Kidney (tissue), 14 donors: Measurements from ENCODE around the gene UNC13C. TPM values are rescaled to one million over a fixed set of nuclear protein-coding genes. Genes with fewer than 3 reads are reported as not detected.
A peak's percentile ranks its signal among the peaks of the same experiment; 100 is the strongest.

Source experiments
- DNase-seq, 5 donors: peaks; one replicate each; pipeline ENCODE4 v3.0.0-alpha.2; 2013 to 2020
- FAIRE-seq: peaks from 2 replicates; lab custom pipeline; 2012; peaks lifted over from hg19 to GRCh38; lab: Jason Lieb, UNC
- H3K27ac ChIP-seq, 2 donors: one replicate each; pipeline ENCODE4 v1.7.0; 2013; ENCODE audit warnings: low read depth in 2 of 2, low read length in 2 of 2, inconsistent platforms in 1 of 2
- H3K27me3 ChIP-seq: one replicate; pipeline ENCODE4 v1.7.1; 2013; ENCODE audit warnings: low read length, inconsistent platforms; ENCODE audit not compliant: control insufficient read depth, insufficient read depth
- H3K36me3 ChIP-seq, 3 donors: one replicate each; pipeline versions ENCODE4 v1.7.0 to v1.7.1; 2013; ENCODE audit warnings: low read length in 3 of 3, control low read depth in 1 of 3, inconsistent platforms in 1 of 3; ENCODE audit not compliant: insufficient read depth in 3 of 3, control insufficient read depth in 2 of 3
- H3K4me1 ChIP-seq, 3 donors: one replicate each; pipeline versions ENCODE4 v1.7.0 to v1.7.1; 2013; ENCODE audit warnings: low read length in 3 of 3, inconsistent platforms in 1 of 3, low read depth in 1 of 3; ENCODE audit not compliant: control insufficient read depth in 2 of 3, insufficient read depth in 2 of 3
- H3K4me3 ChIP-seq, 3 donors: one replicate each; pipeline versions ENCODE4 v1.7.0 to v1.8.1; 2013; ENCODE audit warnings: low read length in 3 of 3, control low read depth in 1 of 3, inconsistent platforms in 1 of 3
- H3K9ac ChIP-seq, 3 donors: one replicate each; pipeline versions ENCODE4 v1.7.0 to v1.7.1; 2013; ENCODE audit warnings: low read length in 3 of 3, control low read depth in 1 of 3, inconsistent platforms in 1 of 3
- H3K9me3 ChIP-seq, 3 donors: one replicate each; pipeline versions ENCODE4 v1.7.0 to v1.7.1; 2013; ENCODE audit warnings: low read length in 3 of 3, control low read depth in 1 of 3, inconsistent platforms in 1 of 3; ENCODE audit not compliant: control insufficient read depth in 2 of 3, insufficient read depth in 1 of 3
- CTCF ChIP-seq: IDR thresholded peaks from 3 replicates; pipeline ENCODE4 v1.5.1; 2012; ENCODE audit warnings: mild to moderate bottlenecking, moderate library complexity, borderline replicate concordance; ENCODE audit not compliant: insufficient read depth; ENCODE audit errors: extremely low read depth
- intact Hi-C: fragments of 100-400 bp; cut with DNase I; formaldehyde crosslinking; loops from one replicate; pipeline ENCODE4 v1.11.1; 2022
- polyA plus RNA-seq: library from polyadenylated mRNA; stranded (reverse); fragments of 350-450 nt; fragmentation: Illumina TruSeq; extraction: RNeasy Lipid Tissue Mini Kit (QIAGEN cat#74804); gene quantifications from one replicate; pipeline ENCODE4 v1.2.3, GENCODE V29; 2014; ENCODE audit warnings: low read depth, low replicate concordance; ENCODE audit not compliant: insufficient read depth
- total RNA-seq: library from RNA; stranded (reverse); fragmentation: NEBNext Ultra II Directional; extraction: Animal tissue kit (Norgen Biotek cat#: 25700); gene quantifications from one replicate; pipeline ENCODE4 v1.2.1, GENCODE V29; 2021
- donor health status: control.
- donor health status: control.
- donor health status: control.
- donor health status: control.
- donor health status: control.
- donor health status: DM: yes; HTN: yes; CAD: no.
- donor health status: Normal renal cell carcinoma (clear cell type).

UNC13C gene
- total and polyA plus RNA-seq, 2 donors from 2014 or later = 0.19 to 0.45 TPM

DNA sequence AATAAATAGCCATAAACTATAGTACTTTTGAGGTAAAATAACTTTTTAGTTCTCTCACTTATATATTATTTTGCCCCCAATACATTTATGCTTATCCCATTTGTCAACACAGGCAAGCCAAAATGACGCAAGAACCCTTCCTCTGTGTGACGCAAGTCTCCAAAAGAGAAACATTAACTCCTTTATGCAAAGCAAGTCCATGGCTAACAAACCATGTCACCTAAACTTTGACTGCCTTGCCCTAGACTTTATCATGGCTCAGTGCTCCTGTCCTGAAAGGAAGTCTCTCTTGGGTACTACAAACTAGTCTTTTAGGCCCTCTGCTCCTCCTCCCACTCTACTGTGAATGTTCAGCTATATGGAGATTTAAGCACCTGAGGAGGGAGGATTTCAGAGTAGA, 230.5 kb downstream of the UNC13C start:
- Histone ChIP-seq H3K9me3 (no peaks in the 10 kb centered on the region), H3K9ac (no peak overlapping the region), H3K36me3 (no peaks in the 10 kb centered on the region), H3K27ac (no peak overlapping the region), H3K27me3 (no peaks in the 10 kb centered on the region), H3K4me1 (no peaks in the 10 kb centered on the region), H3K4me3 (no peak overlapping the region)
- no peak for FAIRE-seq
- no peak for TF ChIP-seq CTCF
- intact Hi-C loops = no loop called here
- DNase-seq = peak in 2 of 5 donors; percentile 42 to 56

DNA sequence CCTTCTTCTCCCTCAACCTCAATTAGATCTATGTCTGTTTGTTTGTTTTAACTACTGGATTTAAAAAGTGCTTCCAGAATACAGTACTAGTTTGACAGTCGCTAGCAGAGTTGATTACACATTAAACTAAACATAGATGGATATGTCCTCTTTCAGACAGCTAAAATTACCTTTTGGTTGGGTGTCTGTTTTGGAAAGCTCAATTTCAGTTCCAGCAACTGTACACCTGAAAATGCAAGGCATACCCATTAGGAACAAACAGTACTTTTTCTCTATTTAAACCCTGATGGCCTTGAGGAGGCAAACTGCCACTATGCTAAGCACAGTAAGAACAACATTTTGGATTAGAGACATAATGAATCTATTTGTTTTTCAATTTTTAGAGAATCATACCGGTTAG, 234.4 kb downstream of the UNC13C start:
- no peaks in the 10 kb centered on the region for H3K27me3 ChIP-seq
- no peak for FAIRE-seq
- DNase-seq = no peak
- H3K4me3 ChIP-seq = no peak overlapping the region
- no peaks in the 10 kb centered on the region for H3K9me3 ChIP-seq
- H3K36me3 ChIP-seq = no peaks in the 10 kb centered on the region
- H3K4me1 ChIP-seq = no peaks in the 10 kb centered on the region
- H3K27ac ChIP-seq = no peak overlapping the region
- no peak overlapping the region for H3K9ac ChIP-seq
- intact Hi-C loops = no loop called here
- no peak for TF ChIP-seq CTCF

GRCh38 chr15:54226455-54226854, 248.2 kb downstream of the UNC13C start:
- H3K27me3 ChIP-seq = no peaks in the 10 kb centered on the region
- FAIRE-seq (no peak), DNase-seq (peak in 1 of 5 donors; percentile 44)
- no peaks in the 10 kb centered on the region for H3K36me3 ChIP-seq
- no peaks in the 10 kb centered on the region for H3K4me1 ChIP-seq
- no peak overlapping the region for H3K9ac ChIP-seq
- no peaks in the 10 kb centered on the region for H3K9me3 ChIP-seq
- no peak for TF ChIP-seq CTCF
- H3K4me3 ChIP-seq = no peak overlapping the region
- intact Hi-C loops = no loop called here
- H3K27ac ChIP-seq = no peak overlapping the region

DNA sequence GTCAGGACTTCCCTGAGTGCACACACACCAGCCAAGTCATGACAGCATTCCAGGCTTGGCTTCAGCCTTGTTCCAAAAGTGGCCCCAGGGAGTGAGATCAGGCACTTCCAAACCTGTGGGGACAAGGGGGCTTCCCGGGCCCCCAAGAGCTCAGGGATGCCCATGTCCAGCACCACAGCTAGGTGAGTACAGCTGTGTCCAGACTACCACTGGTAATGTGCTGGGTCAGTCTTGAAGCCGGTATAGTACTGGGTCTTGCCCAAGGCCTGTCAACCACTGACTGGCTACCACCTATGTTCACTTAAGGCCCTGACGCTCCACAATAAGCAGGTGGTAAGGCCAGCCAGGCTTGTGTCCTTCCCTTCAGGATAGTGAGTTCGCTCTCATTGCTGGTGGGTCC, 249.3 kb downstream of the UNC13C start:
- intact Hi-C loops = no loop called here
- no peak overlapping the region for H3K9ac ChIP-seq
- no peak for TF ChIP-seq CTCF

More for the DNA sequence above, 249.3 kb downstream of the UNC13C start:
- no peaks in the 10 kb centered on the region for H3K4me1 ChIP-seq
- H3K27me3 ChIP-seq = no peaks in the 10 kb centered on the region
- DNase-seq (peak in 1 of 5 donors; percentile 49), FAIRE-seq (no peak)
- H3K27ac ChIP-seq = no peak overlapping the region
- H3K4me3 ChIP-seq = no peak overlapping the region
- H3K36me3 ChIP-seq = no peaks in the 10 kb centered on the region
- no peaks in the 10 kb centered on the region for H3K9me3 ChIP-seq
